Vagina (tissue), 2 donors: ENCODE results near the gene TMEM242. TPM values are rescaled to one million over a fixed set of nuclear protein-coding genes. Genes with fewer than 3 reads are reported as not detected.
A peak's percentile ranks its signal among the peaks of the same experiment; 100 is the strongest.

ENCODE experiments used
- DNase-seq, 2 donors: peaks; one replicate each; pipeline ENCODE4 v3.0.0-alpha.2; 2017; ENCODE audit errors: extremely low spot score in 2 of 2
- H3K27ac ChIP-seq: fragments of 200-600 bp; sonication (generic); one replicate; pipeline ENCODE4 v1.5.1; 2019
- H3K27me3 ChIP-seq: fragments of 200-600 bp; sonication (generic); one replicate; pipeline ENCODE4 v1.5.1; 2019
- H3K36me3 ChIP-seq, 2 donors: fragments of 200-600 bp; sonication (generic); one replicate each; pipeline ENCODE4 v1.5.1; 2017 to 2019
- H3K4me1 ChIP-seq: fragments of 200-600 bp; sonication (generic); one replicate; pipeline ENCODE4 v1.5.1; 2019
- H3K4me3 ChIP-seq, 2 donors: fragments of 200-600 bp; sonication (generic); 1 replicate in 1 of 2; 2 replicates in 1 of 2; pipeline ENCODE4 v1.5.1; 2016 to 2019
- H3K9me3 ChIP-seq: fragments of 200-600 bp; sonication (generic); one replicate; pipeline ENCODE4 v1.5.1; 2019
- CTCF ChIP-seq, 3 experiments: fragments of 450-650 bp in 2 of 3; fragments of 200-600 bp in 1 of 3; sonication (generic) in 1 of 3; IDR thresholded peaks; one replicate each; pipeline ENCODE4 v1.5.1; 2017 to 2019; ENCODE audit warnings: antibody characterized with exemption in 3 of 3, mild to moderate bottlenecking in 2 of 3, moderate library complexity in 2 of 3
- POLR2A ChIP-seq, 2 donors: fragments of 450-650 bp; IDR thresholded peaks; one replicate each; pipeline ENCODE4 v1.6.1; 2017; ENCODE audit warnings: antibody characterized with exemption in 2 of 2, mild to moderate bottlenecking in 2 of 2, moderate library complexity in 2 of 2
- POLR2AphosphoS5 ChIP-seq, 2 donors: sonication (generic); formaldehyde crosslinking; IDR thresholded peaks; one replicate each; pipeline ENCODE4 v1.9.0; 2017; ENCODE audit warnings: antibody characterized with exemption in 2 of 2, mild to moderate bottlenecking in 2 of 2, low read depth in 1 of 2; ENCODE audit not compliant: insufficient read depth in 1 of 2
- intact Hi-C: fragments of 100-400 bp; cut with DNase I; formaldehyde crosslinking; loops from one replicate; pipeline ENCODE4 v1.15.1; 2023
- total RNA-seq: library from RNA; depleted of rRNA; stranded (reverse); fragments of >200 nt; gene quantifications from one replicate; pipeline ENCODE4 v1.2.3, GENCODE V29; 2016

The TMEM242 gene
- total RNA-seq, 1 donor from 2014 or later: 6.1 TPM

GRCh38 chr6:157325069-157325805 is 1.9 kb upstream of the TMEM242 start:
- Histone ChIP-seq H3K36me3 (no peaks in the 10 kb centered on the region), H3K4me1 (peaks cover 24% of the 10 kb centered on the region), H3K27ac (no peak overlapping the region), H3K9me3 (no peaks in the 10 kb centered on the region), H3K27me3 (no peaks in the 10 kb centered on the region), H3K4me3 (no peak overlapping the region)
- TF ChIP-seq CTCF (IDR thresholded peaks at IDR 0.05) (no peak), POLR2AphosphoS5 (IDR thresholded peaks at IDR 0.05; ENCODE audit: insufficient read depth in 1 of 2, low read depth in 1 of 2) (no peak), POLR2A (IDR thresholded peaks at IDR 0.05) (no peak)
- intact Hi-C loops: loop anchor here (10.0 kb wide), 1 partner anchor 340 kb away; no protein-coding TSS in a partner anchor
- no peak for DNase-seq

GRCh38 chr6:157323966-157324300 is 614 bp upstream of the TMEM242 start:
- H3K9me3 ChIP-seq: no peaks in the 10 kb centered on the region
- H3K27me3 ChIP-seq: no peaks in the 10 kb centered on the region
- TF ChIP-seq POLR2A (IDR thresholded peaks at IDR 0.05): no peak
- TF ChIP-seq CTCF (IDR thresholded peaks at IDR 0.05): peak in 1 of 3 experiments; percentile 8
- DNase-seq: no peak
- no peaks in the 10 kb centered on the region for H3K36me3 ChIP-seq
- H3K4me1 ChIP-seq: peaks cover 24% of the 10 kb centered on the region
- intact Hi-C loops: loop anchor here (5.0 to 10.0 kb wide), 2 partner anchors 341 to 563 kb away; no protein-coding TSS in a partner anchor
- H3K4me3 ChIP-seq: peak overlapping the region; percentile 65 to 87
- H3K27ac ChIP-seq: peak overlapping the region; percentile 89

GRCh38 chr6:157322792-157323254 is 496 bp downstream of the TMEM242 start:
- Histone ChIP-seq H3K4me3 (peak overlapping the region; percentile 65 to 87), H3K27ac (peak overlapping the region; percentile 89), H3K9me3 (no peaks in the 10 kb centered on the region), H3K4me1 (peaks cover 24% of the 10 kb centered on the region), H3K27me3 (no peaks in the 10 kb centered on the region), H3K36me3 (no peaks in the 10 kb centered on the region)
- intact Hi-C loops: loop anchor here (5.0 to 10.0 kb wide), 2 partner anchors 342 to 564 kb away; no protein-coding TSS in a partner anchor
- no peak for DNase-seq
- TF ChIP-seq CTCF (IDR thresholded peaks at IDR 0.05): no peak
- no peak for TF ChIP-seq POLR2AphosphoS5 (IDR thresholded peaks at IDR 0.05; ENCODE audit: insufficient read depth in 1 of 2, low read depth in 1 of 2)
- TF ChIP-seq POLR2A (IDR thresholded peaks at IDR 0.05): no peak

GRCh38 chr6:157316871-157317814 is 6.2 kb downstream of the TMEM242 start:
- TF ChIP-seq CTCF (IDR thresholded peaks at IDR 0.05) (no peak), POLR2A (IDR thresholded peaks at IDR 0.05) (no peak), POLR2AphosphoS5 (IDR thresholded peaks at IDR 0.05; ENCODE audit: insufficient read depth in 1 of 2, low read depth in 1 of 2) (peak in 1 of 2 donors; percentile 89)
- H3K36me3 ChIP-seq: peaks cover 0 to 8% of the 10 kb centered on the region in 2 donors
- H3K4me3 ChIP-seq: no peak overlapping the region
- H3K9me3 ChIP-seq: no peaks in the 10 kb centered on the region
- no peak for DNase-seq
- H3K27ac ChIP-seq: peak overlapping the region; percentile 67
- H3K27me3 ChIP-seq: no peaks in the 10 kb centered on the region
- peaks cover 18% of the 10 kb centered on the region for H3K4me1 ChIP-seq
- intact Hi-C loops: loop anchor here (5.0 kb wide), 2 partner anchors 65 to 280 kb away; partner anchors contain the start of gene ZDHHC14
